Fibroblast of gingiva (primary cell): ENCODE data around the gene DNAI7.
A peak's percentile ranks its signal among the peaks of the same experiment; 100 is the strongest.

Source experiments
- DNase-seq: peaks from one replicate; pipeline ENCODE4 v3.0.0-alpha.2; 2011; ENCODE audit warnings: low read depth

Gene DNAI7

DNA sequence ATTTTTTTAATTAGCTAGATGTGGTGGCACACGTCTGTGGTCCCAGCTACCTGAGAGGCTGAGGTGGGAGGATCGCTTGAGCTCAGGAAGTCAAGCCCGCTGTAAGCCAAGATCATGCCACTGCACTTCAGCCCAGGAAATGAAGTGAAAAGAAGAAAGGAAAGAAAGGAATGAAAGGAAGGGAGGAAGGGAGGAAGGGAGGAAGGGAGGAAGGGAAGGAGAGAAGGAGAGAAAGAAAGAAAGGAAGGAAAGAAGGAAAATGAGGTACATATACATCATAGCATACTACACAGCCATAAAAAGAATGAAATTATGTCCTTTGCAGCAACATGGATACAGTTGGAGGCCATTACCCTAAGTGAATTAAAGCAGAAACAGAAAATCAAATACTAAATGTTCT, 12.2 kb downstream of the DNAI7 start:
- no peak for DNase-seq

DNA sequence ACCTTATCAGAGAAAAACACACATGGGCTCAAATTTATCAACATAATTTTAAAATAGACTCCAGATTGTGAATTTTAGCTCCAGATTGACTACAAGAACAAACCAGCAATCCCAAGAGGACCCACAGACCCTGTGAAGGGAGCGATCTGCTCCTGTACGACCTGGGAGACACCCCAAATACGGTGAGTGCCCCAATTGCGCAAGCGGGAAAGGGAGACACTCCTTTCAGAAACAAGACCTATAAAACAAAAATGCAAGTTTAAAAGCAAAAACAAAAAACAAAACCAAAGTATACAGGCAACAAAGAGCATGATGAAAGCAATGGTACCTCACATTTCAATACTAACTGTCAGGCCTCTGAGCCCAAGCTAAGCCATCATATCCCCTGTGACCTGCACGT, 32.1 kb downstream of the DNAI7 start:
- DNase-seq, result no peak

DNA sequence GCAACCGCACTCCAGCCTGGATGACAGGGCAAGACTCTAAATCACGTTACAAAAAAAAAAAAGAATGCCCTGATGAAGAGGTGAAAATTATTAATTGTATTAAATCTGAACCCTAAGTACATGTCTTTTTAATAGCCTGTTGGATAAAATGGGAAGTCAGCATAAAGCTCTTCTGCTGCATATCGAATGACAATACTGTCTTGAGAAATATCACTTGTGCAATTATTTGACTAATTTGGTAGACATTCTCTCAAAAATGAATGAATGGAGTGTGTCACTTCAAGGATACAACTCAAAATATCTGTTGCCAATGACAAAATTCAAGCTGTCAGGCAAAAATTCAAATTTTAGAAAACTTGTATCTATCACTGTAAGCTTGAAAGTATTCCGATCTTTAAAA, 38.9 kb downstream of the DNAI7 start:
- DNase-seq, result peak; percentile 58

DNA sequence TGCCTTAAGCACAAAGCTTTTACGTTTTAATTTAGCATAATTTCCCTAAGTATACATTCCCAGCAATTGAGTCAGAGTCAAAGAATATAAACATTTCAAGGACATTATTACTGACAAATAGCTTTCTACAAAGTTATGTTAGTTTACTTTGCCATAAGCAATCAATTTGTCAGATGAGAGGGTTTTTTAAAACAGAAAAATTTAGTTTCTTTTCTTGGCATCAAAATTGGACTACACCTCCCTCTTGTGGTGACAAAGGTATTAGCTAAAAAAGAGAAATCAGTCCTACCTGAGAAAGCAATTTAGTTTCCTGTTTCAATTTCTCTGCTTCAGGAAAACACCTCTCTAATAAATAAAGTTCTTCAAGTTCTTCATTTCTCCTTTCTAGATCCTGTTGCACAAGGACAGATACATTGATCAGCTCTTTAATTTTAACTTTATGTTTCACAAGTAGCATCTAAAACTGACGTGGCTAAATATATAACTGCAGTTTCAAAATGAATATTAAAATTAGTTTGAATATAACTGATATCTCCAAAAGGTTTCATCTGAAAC, 39.9 kb downstream of the DNAI7 start:
- peak; percentile 84 for DNase-seq

DNA sequence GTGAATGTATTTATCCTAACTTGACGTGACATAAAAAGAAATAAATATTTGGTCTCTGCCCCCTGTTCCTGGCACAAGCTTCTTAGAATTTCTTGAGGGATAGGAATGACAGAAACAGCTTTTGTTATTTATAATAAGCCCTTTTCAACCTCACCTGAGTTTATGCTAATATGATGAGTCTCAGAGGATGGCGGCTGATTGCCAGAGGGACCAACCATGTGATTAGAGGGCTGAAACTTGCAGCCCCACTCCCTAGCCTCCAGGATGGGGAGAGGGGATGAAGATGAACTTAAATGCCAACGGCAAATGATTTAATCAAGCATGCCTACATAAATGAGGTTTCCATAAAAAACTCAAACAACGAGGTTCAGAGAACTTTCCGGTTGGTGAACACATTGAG, 42.9 kb downstream of the DNAI7 start:
- no peak for DNase-seq

DNA sequence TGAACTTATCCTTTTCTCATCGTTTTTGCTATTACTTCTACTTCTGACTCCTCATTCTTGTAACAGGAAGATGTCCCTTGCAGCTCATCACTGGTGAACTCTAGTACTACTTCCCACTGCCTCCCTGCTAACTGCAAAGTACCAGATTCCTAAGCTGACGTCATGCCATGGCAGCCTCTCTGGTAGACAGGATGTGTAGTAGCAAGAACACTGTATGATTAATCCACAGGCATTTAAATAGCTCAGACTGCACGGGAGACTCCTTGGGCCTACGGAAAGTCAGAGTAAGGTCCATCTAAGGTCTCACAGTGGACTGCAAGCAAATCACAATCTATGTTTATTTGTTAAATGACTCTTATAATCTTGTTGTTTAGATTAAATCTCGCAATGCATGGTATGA, 43.5 kb downstream of the DNAI7 start:
- peak; percentile 97 for DNase-seq

DNA sequence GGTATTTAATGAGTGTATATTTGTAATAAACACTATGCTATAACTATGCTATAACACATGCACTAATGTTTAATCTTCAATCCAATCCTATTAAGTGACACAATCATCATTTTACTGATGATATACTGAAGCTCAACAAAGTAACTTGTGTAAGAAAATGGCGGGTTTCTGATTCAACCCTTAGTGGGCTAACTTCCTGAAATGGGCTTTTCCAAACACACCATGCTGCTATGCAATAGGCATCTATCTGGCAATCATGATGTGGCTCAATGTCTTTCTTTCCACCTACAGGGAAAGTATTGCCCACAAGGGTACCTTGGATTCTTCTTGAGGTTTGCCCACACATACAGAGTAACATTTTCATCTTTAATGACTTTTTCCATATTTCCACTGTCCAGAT, 48.3 kb downstream of the DNAI7 start:
- DNase-seq, result no peak

DNA sequence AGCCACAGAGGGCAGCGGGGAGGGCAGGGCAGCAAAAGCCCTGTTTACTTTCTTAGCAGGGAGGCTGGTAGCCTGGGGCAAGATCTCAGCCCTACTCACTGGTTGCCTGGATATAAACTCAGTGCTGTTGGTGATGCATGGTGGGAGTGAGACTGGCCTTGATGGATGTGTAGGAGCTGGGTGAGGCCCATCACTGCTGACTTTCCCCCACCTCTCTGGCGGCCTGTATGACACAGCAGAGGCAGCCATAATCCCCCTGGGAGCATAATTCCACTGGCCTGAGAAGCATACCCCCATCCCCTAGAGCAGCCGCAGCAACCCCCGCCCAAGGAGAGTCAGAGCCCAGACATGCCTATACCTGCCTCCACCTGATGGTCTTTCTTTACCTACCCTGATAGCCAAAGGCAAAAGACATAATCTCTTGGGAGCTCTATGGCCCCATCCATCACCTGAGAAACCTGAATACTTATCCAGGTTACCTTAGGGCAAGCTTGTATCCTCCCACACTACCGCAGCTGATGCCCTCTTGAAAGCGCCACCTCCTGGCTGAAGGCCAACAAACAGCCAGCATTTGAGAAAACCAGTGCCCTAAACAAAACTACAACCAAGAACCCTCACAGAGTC, 59.3 kb downstream of the DNAI7 start:
- DNase-seq, result no peak

DNA sequence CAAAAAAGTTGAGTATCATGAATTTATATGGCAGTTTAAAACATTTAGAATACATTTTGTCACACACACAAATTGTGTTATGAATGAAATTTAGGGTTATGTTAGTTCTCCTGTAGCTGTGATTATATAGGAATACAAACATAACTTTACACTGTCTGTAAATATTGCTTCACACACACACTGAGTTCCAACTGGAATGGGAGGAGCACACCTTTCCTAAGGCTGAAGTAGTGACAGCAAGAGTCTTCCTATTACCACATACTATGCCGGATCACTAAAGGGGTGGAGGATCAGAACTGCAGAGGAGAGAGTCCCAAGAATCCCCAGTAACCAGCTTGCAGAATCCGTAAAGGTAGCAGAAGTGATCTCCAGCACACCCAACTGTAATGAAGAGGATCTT, 63.7 kb downstream of the DNAI7 start:
- DNase-seq, result no peak

DNA sequence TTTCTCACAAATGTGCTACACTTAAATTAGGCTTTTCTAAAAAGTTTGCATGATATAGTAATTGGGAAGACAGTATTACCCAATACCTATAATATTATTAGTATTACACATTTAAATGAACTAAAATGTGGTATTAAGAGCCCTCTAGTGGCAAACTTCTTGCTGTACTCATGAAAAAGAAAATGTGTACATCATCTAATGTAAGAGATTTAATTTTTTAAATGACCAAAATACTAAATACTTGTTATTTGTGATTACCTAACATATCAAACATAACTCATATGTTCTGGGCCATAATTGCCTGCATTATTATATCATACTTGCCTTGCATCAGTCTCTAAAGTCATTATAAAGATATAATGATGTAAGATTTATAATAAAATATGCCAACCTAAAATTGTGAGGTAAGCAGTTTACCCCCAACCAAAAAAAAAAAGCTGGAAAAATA, 64.2 kb downstream of the DNAI7 start:
- DNase-seq, result peak; percentile 45

DNA sequence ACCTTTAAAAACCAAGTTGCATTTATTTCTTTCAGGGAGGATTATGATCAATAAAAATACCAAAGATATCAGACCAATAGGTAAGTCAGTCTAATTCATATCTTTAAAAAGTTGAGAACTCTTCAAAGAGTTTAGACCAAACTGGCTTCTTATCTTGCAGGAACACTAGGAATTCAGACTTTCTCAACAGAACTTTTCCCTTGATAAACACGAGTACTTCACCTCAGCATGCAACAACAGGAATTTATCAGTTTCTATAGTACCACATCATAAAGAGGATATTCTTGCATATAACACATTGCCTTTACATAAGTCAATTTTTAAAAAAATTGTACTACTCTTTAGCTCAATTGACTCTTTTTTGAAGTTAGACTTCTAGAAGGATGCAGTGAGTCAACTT, 68.2 kb downstream of the DNAI7 start:
- no peak for DNase-seq

DNA sequence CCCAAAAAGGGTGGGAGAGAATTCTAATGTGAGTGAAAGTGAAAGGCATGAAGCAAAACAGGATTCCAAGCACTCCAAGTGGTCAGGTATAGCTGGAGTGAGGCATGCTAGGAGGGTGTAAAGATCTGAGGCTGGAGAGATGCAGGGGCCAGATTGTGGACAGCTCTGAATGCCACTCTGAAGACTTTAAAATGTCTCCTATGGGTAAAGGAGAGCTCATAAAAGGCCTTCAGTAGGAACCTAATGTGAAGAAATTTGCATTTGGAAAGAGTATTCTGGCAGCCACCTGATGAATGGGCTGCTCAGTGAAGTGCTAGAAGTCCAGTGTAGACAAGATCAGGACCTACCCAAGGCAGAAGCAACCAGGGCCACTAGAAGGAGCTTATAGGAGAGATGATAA, 68.9 kb downstream of the DNAI7 start:
- DNase-seq, result no peak

DNA sequence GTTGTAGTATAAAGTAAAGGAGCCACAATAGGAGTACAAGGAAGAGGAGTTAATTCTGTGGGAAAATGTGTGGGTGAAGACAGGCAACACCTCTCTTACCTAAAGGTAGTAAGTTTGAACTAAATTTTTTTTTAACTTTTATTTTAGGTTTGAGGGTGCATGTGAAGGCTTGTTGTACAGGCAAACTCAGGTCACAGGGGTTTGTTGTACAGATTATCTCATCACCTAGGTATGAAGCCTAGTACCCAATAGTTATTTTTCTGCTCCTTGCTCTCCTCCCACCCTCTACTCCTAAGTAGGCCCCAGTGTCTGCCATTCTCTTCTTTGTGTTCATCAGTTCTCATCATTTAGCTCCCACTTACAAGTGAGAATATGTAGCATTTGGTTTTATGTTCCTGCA, 70.5 kb downstream of the DNAI7 start:
- DNase-seq, result no peak

DNA sequence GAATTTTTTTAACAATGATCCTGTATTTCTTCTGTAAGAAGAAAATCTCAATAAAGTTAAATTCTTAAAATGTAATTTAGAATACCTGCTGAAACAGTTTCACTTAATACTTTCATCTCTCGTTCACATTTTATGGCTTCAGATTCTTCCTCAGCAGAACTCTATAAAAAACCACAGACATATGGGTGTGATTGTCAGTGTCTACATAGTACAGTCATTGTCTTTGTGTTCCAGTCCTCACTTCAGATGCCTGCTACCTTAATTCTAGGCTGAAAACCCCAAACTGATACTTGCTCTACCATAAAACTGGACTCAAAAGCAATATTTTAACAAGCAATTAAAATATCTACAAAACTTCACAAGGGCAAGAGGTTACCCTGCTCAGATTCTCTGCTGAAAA, 71.8 kb downstream of the DNAI7 start:
- no peak for DNase-seq

DNA sequence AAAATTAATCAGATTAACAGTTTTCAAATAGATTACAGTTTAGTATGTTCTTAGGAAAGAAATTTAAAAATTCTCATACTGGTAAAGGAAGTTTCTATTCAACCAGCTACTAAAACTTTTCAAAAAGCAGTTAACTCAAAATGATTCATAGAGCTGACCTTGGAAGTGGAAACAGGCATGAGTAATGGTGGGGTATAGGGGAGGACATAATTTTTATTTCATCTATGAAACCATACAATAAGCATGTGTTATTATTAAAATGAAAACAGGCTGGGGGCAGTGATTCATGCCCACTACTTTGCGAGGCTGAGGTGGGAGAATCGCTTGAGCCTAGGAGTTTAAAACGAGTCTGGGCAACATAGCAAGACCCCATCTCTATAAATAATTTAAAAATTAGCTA, 73.0 kb downstream of the DNAI7 start:
- no peak for DNase-seq

DNA sequence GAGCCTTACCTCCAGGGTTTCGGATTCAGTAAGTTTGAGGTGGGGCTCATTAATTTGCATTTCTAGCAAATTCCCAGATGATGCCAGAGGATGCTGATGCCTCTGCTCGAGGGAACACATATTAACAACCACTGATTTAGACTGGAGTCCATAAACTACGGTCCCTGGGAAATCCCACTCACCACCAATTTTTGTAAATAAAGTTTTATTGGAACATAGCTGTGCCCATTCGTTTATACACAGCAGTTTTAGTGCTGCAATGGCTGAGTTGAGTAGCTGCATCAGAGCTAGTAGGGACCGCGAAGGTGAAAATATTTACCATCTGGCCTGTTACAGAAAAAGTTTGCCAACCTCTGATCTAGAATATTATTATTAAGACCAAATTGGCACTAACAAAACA, 73.8 kb downstream of the DNAI7 start:
- DNase-seq, result no peak

DNA sequence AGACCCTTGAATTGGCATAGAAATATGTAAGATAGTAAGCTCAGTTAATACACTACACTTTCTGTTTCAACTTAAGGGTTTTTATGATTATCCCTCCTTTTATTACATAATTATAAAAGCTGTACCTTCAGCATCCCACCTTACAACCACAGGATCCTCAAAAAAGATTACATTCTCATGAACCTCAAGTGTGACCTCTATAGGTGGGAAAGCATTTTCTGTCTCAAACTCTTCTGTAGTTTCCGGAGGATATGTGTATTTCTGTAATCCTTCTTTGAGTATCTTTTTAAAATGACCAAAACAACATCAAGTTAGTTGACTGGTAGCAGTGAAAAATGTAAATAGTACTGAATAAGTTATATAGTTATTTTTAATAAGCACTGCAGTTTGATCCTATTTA, 75.9 kb downstream of the DNAI7 start:
- no peak for DNase-seq

DNA sequence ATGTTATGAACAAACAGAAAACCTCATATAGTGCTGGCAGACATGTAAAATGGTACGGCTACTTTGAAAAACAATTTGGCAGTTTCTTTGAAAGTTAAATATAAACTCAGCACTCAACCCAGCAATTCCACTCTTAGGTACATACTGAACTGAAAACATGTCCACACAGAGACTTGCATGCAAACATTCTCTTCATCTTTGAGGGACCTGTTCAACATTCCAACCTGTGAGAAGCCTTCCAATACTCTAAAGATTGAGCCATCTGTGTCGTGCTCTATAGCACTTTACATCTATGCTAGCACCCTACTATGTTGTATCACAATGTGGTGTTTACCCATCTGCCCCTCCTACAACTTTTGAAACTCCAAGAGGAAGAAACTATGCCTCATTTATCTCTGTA, 79.3 kb downstream of the DNAI7 start:
- DNase-seq, result no peak

DNA sequence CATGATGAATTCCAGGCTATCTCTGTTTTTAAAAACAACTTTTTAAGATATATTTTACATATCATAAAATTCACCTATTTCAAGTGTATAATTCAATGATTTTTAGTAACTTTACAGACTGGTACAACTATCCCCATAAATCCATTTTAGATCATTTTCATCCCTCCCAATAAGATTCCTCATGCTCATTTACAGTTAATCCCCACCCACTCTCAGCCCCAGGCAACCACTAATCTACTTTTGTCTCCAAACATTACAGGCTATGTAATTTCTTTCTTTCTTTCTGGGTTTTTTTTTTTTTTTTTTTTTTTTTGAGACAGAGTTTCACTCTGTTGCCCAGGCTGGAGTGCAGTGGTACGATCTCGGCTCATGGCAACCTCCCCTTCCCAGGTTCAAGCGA, 81.3 kb downstream of the DNAI7 start:
- no peak for DNase-seq

DNA sequence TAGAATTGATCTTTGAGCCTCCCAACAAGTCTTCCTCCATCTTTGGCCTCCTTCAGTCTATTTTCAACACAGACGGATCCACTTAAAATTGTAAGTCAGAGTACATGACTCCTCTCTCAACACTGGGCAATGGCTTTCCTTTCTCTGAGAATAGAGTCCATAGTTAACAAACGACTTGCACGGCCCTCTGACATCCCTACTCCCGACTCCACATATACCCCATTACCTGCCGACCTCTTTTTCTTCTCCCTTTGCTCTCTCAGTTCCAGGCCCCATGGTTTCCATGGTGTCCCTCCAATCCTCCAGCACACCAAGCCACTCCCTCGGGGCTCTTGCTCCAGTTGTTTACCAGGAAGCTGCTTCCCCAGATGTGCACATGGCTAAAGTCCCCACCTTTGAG, 84.7 kb downstream of the DNAI7 start:
- no peak for DNase-seq

DNA sequence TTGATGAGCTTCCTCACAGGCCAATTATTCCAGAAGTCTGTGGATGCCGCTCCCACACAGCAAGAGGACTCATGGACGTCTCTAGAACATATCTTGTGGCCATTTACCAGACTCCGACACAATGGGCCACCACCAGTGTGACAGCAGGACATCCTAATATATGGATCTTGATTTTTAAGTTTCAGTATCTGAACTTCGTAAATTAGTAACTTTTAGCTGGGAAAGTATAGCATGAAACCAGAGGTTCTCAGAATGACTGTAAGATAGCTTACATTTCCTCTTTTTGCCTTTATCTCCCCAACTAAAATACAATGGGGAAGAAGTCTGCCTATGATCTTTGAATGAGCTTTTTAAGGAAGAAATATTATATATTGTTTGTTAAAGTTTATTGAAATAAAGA, 87.0 kb downstream of the DNAI7 start:
- no peak for DNase-seq

DNA sequence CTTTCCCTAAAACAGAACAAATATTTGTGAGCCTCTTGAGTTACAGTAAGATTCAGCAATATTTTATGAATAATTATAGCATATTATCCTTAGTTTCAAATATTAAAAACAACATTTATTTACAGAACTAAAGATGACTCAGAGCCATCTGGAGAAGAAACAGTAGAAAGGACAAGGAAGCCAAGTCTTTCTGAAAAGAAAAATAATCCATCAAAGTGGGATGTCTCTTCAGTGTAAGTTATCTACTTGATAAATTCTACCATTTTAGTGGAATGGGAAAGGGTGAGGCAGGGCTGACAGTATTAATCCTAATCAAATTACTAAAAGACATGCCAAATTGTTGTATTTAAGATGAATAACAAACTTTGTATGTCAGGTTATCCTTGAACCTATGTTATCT, 88.1 kb downstream of the DNAI7 start:
- DNase-seq, result no peak

DNA sequence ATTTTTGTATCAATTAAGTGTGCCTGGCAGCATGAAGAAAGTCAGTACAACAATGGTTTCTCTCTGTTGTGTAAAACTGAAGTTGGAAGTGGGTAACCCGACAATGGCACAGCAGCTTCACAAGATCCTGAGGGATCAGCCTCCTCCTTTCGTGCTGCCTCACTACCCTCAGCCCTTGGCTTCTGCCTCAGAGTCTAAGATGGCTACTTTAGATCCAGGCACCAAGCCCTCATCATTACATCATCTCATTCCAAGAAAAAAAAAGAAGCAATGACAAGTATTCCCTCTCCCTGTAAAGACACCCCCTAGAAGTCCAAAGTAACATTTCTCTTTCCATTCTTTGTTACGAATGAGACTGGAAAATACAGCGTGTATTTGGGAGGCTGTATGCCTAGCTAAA, 92.6 kb downstream of the DNAI7 start:
- no peak for DNase-seq

DNA sequence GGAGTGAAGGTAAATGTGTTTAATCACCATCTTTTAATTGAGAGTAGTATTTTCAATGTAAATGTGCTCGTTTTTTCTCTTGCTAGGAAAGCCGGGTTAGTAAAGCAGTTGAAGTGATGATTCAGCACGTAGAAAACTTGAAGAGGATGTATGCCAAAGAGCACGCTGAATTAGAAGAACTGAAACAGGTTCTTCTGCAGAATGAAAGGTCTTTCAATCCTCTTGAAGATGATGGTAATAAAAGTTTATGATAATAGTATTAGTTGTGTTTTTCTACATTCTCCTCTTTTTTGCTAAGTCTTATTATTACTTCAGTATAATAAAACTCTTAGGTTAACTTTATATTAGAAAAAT, 93.9 kb downstream of the DNAI7 start:
- DNase-seq, result no peak
